Heart left ventricle (tissue), 16 donors: ENCODE measurements around the gene CHEK1. TPM values are rescaled to one million over a fixed set of nuclear protein-coding genes. Genes with fewer than 3 reads are reported as not detected.

Experiments
- ATAC-seq, 4 donors: fragments of 200-7000 bp; cut with Tn5 transposase; one replicate each; pipeline ENCODE4 v1.9.1; 2020 to 2022; ENCODE audit warnings: moderate library complexity in 4 of 4, mild to moderate bottlenecking in 3 of 4, moderate number of reproducible peaks in 1 of 4
- DNase-seq, 5 donors: peaks; one replicate each; pipeline ENCODE4 v3.0.0-alpha.2; 2020
- H3K27ac ChIP-seq, 12 donors: fragments of 200-600 bp; sonication (generic) in 4 of 12; one replicate each; pipeline versions ENCODE4 v1.5.0 to v1.8.0; 2016 to 2022; ENCODE audit warnings: mild to moderate bottlenecking in 2 of 12
- H3K27me3 ChIP-seq, 9 donors: fragments of 200-600 bp; sonication (generic) in 2 of 9; one replicate each; pipeline versions ENCODE4 v1.5.1 to v1.8.0; 2016 to 2022; ENCODE audit warnings: mild to moderate bottlenecking in 3 of 9
- H3K36me3 ChIP-seq, 9 donors: fragments of 200-600 bp; sonication (generic) in 2 of 9; one replicate each; pipeline versions ENCODE4 v1.5.0 to v1.8.0; 2018 to 2022; ENCODE audit warnings: mild to moderate bottlenecking in 2 of 9
- H3K4me1 ChIP-seq, 12 donors: fragments of 200-600 bp; sonication (generic) in 4 of 12; one replicate each; pipeline versions ENCODE4 v1.5.0 to v1.8.0; 2016 to 2022; ENCODE audit warnings: mild to moderate bottlenecking in 3 of 12
- H3K4me3 ChIP-seq, 12 donors: fragments of 200-600 bp; sonication (generic) in 4 of 12; one replicate each; pipeline versions ENCODE4 v1.5.0 to v1.8.0; 2017 to 2022; ENCODE audit warnings: mild to moderate bottlenecking in 9 of 12, moderate library complexity in 4 of 12
- H3K9me3 ChIP-seq, 12 donors: fragments of 200-600 bp; sonication (generic) in 4 of 12; one replicate each; pipeline versions ENCODE4 v1.5.0 to v1.8.0; 2016 to 2022; ENCODE audit warnings: mild to moderate bottlenecking in 1 of 12
- POLR2A ChIP-seq, 2 donors: fragments of 450-650 bp; IDR thresholded peaks; one replicate each; pipeline ENCODE4 v1.6.1; 2017; ENCODE audit warnings: antibody characterized with exemption in 2 of 2, mild to moderate bottlenecking in 2 of 2, moderate library complexity in 2 of 2
- WGBS, 4 donors: extraction: QIAGEN DNeasy Blood & Tissue Kit in 2 of 4; methylation state at CpG; one replicate each; pipeline versions ENCODE4 v1.1.5 to v1.1.7; 2013 to 2018; 5-methylcytosine and 5-hydroxymethylcytosine counted together
- intact Hi-C, 10 donors: fragments of 100-400 bp; cut with DNase I; formaldehyde crosslinking; loops; one replicate each; pipeline versions ENCODE4 v1.11.1 to v1.14.2; 2022
- polyA plus RNA-seq, 2 donors: library from polyadenylated mRNA; stranded (reverse); fragments of 200-250 nt; gene quantifications; one replicate each; pipeline ENCODE4 v1.2.3, GENCODE V29; 2013
- total RNA-seq, 9 donors: library from RNA; depleted of rRNA in 2 of 9; stranded (reverse); fragments of >200 nt in 2 of 9; fragmentation: NEBNext Ultra II Directional in 3 of 9; extraction: Animal tissue kit (Norgen Biotek cat#: 25700) in 3 of 9; gene quantifications; one replicate each; pipeline versions ENCODE4 v1.1.0 to v1.2.4, GENCODE V29; 2016 to 2023
- TF ChIP-seq, protein P1 (sequence below), 12 donors: fragments of 200-600 bp; sonication (generic) in 4 of 12; IDR thresholded peaks; one replicate each; pipeline versions ENCODE4 v1.5.0 to v1.8.0; 2018 to 2022; ENCODE audit warnings: antibody characterized with exemption in 12 of 12, mild to moderate bottlenecking in 5 of 12
- donor health status: ischemic (EF 13 %, LVEDD 7.1; RV severe dilation, severe dysfunction).
- donor health status: healthy with polysubstance abuse.
- donor health status: DM: no; HTN: yes; CAD: no.
- donor health status: DM: no; HTN: no; CAD: no.
- donor health status: ischemic (EF 25% LVEDD 6.9; RV normal size, moderate dysfunction).
- donor health status: ischemic (EF 25% LVEDD 5.7; RV mildly dilated, moderate dysfunction).
- donor health status: healthy.
- donor health status: DM: yes; HTN: yes; CAD: no.
- donor health status: ischemic (EF 35%, LVEDD 5.7; RV mildly dilated, moderate dysfunction).
- donor health status: nonischemic (EF 11% LVEDD 7.7; RV severe dilation, severe dysfunction).
- donor health status: DM: yes; HTN: yes; CAD: no.
- donor health status: PGD.
- donor health status: ischemic (EF 29% LVEDD 5.4; RV normal size, mild dysfunction).
- donor health status: nonischemic (EF 23%, LVEDD 6.1; RV moderate dilation, normal function).

Gene CHEK1
- total and polyA plus RNA-seq, 11 donors = 0.50 to 6.2 (median 1.2) TPM

DNA sequence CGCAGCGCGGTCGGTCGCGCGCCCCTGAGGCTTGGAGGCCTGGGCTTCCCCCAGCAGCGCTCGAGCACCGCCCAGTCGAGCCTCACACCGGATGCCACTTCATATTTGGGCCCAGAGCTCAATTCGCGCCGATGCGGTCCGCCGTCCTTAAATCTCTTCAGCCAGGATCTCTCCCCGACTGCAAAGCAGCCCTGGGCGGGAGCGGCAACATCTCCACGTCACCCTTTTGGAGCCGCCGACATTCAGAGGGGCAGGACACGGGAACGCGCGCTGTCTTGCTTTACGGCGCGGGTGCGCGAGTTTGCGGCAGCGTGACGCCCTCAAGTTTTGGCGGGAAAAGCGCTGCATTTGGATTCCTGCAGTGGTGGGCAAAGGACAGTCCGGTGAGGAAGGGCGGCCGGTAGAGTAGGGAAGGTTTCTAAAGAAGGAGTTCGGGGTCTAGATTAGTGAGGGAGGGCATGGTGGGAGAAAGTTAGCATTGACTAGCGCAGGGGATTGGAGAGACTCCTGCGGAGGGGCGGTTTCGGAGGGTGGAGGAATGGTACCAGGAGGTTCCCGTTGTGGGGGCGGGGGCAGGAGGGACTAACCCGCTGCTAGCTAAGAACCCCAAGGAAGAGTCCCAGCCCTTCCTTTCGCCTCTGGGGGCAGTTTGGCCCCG, 796 bp downstream of the CHEK1 start:
- DNase-seq = peak; percentile 86 to 92 (median 90)
- Histone ChIP-seq H3K4me3 (peak overlapping the region; percentile 40 to 80 (median 74)), H3K4me1 (peaks cover 4 to 23% (median 15%) of the 10 kb centered on the region in 12 donors), H3K27ac (peak overlapping the region; percentile 70 to 98 (median 95)), H3K36me3 (peaks cover 0 to 20% (median 13%) of the 10 kb centered on the region in 9 donors), H3K9me3 (no peaks in the 10 kb centered on the region), H3K27me3 (no peaks in the 10 kb centered on the region)
- TF ChIP-seq POLR2A (IDR thresholded peaks at IDR 0.05) = peak in 1 of 2 donors; percentile 48
- TF ChIP-seq, protein P1, sequence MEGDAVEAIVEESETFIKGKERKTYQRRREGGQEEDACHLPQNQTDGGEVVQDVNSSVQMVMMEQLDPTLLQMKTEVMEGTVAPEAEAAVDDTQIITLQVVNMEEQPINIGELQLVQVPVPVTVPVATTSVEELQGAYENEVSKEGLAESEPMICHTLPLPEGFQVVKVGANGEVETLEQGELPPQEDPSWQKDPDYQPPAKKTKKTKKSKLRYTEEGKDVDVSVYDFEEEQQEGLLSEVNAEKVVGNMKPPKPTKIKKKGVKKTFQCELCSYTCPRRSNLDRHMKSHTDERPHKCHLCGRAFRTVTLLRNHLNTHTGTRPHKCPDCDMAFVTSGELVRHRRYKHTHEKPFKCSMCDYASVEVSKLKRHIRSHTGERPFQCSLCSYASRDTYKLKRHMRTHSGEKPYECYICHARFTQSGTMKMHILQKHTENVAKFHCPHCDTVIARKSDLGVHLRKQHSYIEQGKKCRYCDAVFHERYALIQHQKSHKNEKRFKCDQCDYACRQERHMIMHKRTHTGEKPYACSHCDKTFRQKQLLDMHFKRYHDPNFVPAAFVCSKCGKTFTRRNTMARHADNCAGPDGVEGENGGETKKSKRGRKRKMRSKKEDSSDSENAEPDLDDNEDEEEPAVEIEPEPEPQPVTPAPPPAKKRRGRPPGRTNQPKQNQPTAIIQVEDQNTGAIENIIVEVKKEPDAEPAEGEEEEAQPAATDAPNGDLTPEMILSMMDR (IDR thresholded peaks at IDR 0.05) = no peak
- WGBS, 4 donors = 0 to 1% (median 0%) methylated on average over 39 to 51 of the region's 51 CpGs
- intact Hi-C loops = loop anchor here in 7 of 10 donors (1.0 to 10.0 kb wide), 11 partner anchors 33 to 639 kb away; partner anchors contain the start of genes STT3A (in 3 of the 7), EI24 (in 2 of the 7), HYLS1 (in 2 of the 7) and FEZ1 (in 1 of the 7)
- peak; percentile 92 to 97 (median 96) for ATAC-seq

DNA sequence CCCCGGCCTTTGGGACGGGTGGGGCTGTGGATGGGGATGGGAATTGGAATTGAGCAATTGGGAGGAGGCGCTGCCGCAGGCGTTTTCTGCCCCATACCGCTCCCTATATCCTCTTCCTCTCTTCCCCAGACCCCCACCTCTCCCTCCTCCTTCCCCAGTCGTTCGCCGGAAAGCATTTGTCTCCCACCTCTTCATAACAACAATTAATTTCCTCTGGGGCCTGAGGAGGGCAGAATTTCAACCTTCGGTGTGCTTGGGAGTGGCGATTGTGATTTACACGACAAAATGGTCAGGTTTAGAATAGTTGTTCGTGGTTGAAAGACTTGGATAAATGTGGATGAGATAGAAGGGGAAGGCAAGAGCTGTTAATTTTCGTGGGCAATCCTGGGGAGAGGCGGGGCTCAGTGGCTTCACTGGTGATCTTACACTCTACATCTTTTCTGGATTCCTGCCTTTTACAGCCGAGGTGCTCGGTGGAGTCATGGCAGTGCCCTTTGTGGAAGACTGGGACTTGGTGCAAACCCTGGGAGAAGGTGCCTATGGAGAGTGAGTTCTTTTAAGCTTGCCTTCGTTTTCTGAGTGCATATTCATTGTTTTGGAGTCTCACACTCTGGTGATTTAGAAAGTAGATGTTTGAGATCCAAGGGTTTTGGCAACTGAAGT, 1.5 kb downstream of the CHEK1 start:
- WGBS, 4 donors = 0 to 1% (median 1%) methylated on average over 17 to 18 of the region's 18 CpGs
- no peak for DNase-seq
- H3K4me1 ChIP-seq = peaks cover 4 to 23% (median 15%) of the 10 kb centered on the region in 12 donors
- TF ChIP-seq, protein P1 (IDR thresholded peaks at IDR 0.05) = peak in 2 of 12 donors; percentile 20 to 26
- TF ChIP-seq POLR2A (IDR thresholded peaks at IDR 0.05) = no peak
- H3K27me3 ChIP-seq = no peaks in the 10 kb centered on the region
- H3K36me3 ChIP-seq = peaks cover 0 to 14% (median 7%) of the 10 kb centered on the region in 9 donors
- H3K9me3 ChIP-seq = no peaks in the 10 kb centered on the region
- intact Hi-C loops = loop anchor here in 7 of 10 donors (5.0 to 10.0 kb wide), 9 partner anchors 34 to 638 kb away; partner anchors contain the start of genes HYLS1 (in 2 of the 7), STT3A (in 2 of the 7), EI24 (in 1 of the 7) and FEZ1 (in 1 of the 7)
- ATAC-seq = peak in 2 of 4 donors; percentile 16 to 30
- H3K4me3 ChIP-seq = peak overlapping the region; percentile 40 to 80 (median 74)
- H3K27ac ChIP-seq = peak overlapping the region in 9 of 12 donors; percentile 86 to 98 (median 95)

DNA sequence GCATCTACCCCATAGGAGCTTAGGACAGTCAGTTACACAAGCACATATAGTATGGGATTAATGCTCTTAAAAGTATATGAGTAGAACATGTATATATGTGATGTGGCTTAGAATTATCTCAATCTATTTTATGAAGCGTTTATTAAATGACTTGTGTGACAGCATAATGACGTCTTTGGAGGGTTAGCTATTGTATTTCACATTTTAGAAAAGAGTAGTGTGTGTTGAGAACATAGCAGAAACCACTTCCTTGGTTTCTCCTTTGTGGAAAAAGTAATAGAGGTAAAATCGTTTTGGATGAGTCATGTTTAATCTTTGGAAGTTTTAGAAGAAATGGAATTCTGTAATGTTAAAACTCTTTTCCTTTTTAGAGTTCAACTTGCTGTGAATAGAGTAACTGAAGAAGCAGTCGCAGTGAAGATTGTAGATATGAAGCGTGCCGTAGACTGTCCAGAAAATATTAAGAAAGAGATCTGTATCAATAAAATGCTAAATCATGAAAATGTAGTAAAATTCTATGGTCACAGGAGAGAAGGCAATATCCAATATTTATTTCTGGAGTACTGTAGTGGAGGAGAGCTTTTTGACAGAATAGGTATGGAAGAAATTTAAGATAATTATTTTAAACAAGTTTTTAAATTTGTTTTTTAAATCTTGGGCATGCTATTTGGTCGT, 2.4 kb downstream of the CHEK1 start:
- H3K27ac ChIP-seq = no peak overlapping the region
- H3K4me3 ChIP-seq = peak overlapping the region in 1 of 12 donors; percentile 79
- H3K27me3 ChIP-seq = no peaks in the 10 kb centered on the region
- WGBS, 4 donors = 67 to 78% (median 71%) methylated on average over 7 of the region's 7 CpGs
- peaks cover 4 to 23% (median 15%) of the 10 kb centered on the region in 12 donors for H3K4me1 ChIP-seq
- peaks cover 0 to 4% (median 0%) of the 10 kb centered on the region in 9 donors for H3K36me3 ChIP-seq
- no peak for DNase-seq
- intact Hi-C loops = loop anchor here in 7 of 10 donors (5.0 to 10.0 kb wide), 9 partner anchors 35 to 637 kb away; partner anchors contain the start of genes HYLS1 (in 2 of the 7), STT3A (in 2 of the 7), EI24 (in 1 of the 7) and FEZ1 (in 1 of the 7)
- no peak for TF ChIP-seq POLR2A (IDR thresholded peaks at IDR 0.05)
- TF ChIP-seq, protein P1 (IDR thresholded peaks at IDR 0.05) = no peak
- ATAC-seq = no peak
- no peaks in the 10 kb centered on the region for H3K9me3 ChIP-seq
